Hypothalamus (tissue), 51 donors: ENCODE data around the gene SEC31A.

ENCODE experiments used
- DNase-seq, 51 donors: peaks; one replicate each; lab custom pipeline; 2025; lab: John Stamatoyannopoulos, UW

The SEC31A gene

GRCh38 chr4:82774711-82775171 lies 116.2 kb downstream of the SEC31A start:
- DNase-seq: peak in 38 of 51 donors; percentile 14 to 82 (median 46)

GRCh38 chr4:82773057-82773456 lies 117.9 kb downstream of the SEC31A start:
- peak in 29 of 51 donors; percentile 9 to 76 (median 37) for DNase-seq

- DNase-seq: peak in 39 of 51 donors; percentile 4 to 93 (median 64)
Observed at GRCh38 chr4:82770607-82771006, 120.3 kb downstream of the SEC31A start.
